B cell (primary cell): Measurements from ENCODE around the gene LATS2.

Experiments
- EZH2 ChIP-seq: IDR thresholded peaks from 2 replicates; pipeline ENCODE4 v1.6.1; 2012; ENCODE audit warnings: borderline replicate concordance, low read depth, mild to moderate bottlenecking, moderate library complexity, low read length; ENCODE audit not compliant: insufficient read depth, poor library complexity, severe bottlenecking
- TF ChIP-seq, protein P1 (sequence below): fragments of 200-600 bp; IDR thresholded peaks from one replicate; pipeline ENCODE4 v1.8.0; 2022; ENCODE audit warnings: antibody characterized with exemption, mild to moderate bottlenecking

DNA sequence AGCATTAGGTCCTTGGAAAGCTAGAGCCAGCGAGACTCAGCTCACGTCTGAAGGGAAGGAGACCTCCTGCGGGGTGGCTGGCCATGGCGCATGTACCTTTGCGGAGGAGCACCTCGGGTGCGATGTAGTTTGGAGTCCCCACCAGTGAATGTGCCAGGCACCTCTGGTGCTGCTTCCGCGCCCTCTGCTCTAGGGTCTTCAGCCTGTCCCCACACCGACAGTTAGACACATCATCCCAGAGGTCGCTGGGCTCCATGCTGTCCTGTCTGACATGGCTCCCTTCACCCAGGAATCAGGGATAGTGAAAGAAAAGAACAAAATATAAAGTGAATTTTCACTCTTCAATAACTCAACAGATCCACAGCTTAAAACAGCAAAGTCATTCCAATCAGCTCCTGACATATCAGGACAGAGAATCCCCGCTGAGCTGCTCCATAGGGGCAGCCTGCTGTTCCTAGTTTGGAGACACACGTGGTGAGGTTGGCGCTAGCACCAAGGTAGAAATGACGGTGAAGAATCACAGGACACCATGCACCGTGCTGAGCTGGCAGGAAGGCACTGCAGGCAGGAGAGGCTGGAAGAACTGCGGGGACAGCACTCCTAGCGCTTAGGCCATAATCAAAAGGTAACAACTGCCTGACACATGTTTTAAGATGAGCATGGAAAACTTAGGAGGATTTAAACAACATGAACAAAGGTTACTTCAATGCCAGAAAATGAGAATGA lies 79.9 kb downstream of the LATS2 start:
- TF ChIP-seq, protein P1, sequence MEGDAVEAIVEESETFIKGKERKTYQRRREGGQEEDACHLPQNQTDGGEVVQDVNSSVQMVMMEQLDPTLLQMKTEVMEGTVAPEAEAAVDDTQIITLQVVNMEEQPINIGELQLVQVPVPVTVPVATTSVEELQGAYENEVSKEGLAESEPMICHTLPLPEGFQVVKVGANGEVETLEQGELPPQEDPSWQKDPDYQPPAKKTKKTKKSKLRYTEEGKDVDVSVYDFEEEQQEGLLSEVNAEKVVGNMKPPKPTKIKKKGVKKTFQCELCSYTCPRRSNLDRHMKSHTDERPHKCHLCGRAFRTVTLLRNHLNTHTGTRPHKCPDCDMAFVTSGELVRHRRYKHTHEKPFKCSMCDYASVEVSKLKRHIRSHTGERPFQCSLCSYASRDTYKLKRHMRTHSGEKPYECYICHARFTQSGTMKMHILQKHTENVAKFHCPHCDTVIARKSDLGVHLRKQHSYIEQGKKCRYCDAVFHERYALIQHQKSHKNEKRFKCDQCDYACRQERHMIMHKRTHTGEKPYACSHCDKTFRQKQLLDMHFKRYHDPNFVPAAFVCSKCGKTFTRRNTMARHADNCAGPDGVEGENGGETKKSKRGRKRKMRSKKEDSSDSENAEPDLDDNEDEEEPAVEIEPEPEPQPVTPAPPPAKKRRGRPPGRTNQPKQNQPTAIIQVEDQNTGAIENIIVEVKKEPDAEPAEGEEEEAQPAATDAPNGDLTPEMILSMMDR, result no peak
- no peak for TF ChIP-seq EZH2
